CD14-positive monocyte (primary cell): ENCODE measurements around the gene ARID4B. TPM values are rescaled to one million over a fixed set of nuclear protein-coding genes. Genes with fewer than 3 reads are reported as not detected.

Experiments used
- DNase-seq, 3 donors: peaks; one replicate each; pipeline ENCODE4 v3.0.0-alpha.2; 2011 to 2022
- H2AFZ ChIP-seq: 2 replicates; pipeline ENCODE4 v1.6.0; 2012; ENCODE audit warnings: mild to moderate bottlenecking, low read depth, low read length, inconsistent platforms; ENCODE audit not compliant: insufficient read depth, poor library complexity, severe bottlenecking
- H3K27ac ChIP-seq, 2 donors: 1 replicate in 1 of 2; 2 replicates in 1 of 2; pipeline ENCODE4 v1.5.1; 2012 to 2013; ENCODE audit warnings: low read length in 2 of 2, control low read depth in 1 of 2, inconsistent platforms in 1 of 2, low read depth in 1 of 2, mild to moderate bottlenecking in 1 of 2
- H3K27me3 ChIP-seq, 2 donors: one replicate each; pipeline versions ENCODE4 v1.6.0 to v1.6.1; 2011 to 2013; ENCODE audit warnings: low read length in 2 of 2; ENCODE audit not compliant: control insufficient read depth in 2 of 2, insufficient read depth in 2 of 2
- H3K36me3 ChIP-seq, 2 donors: replicated peaks in 1 of 2; 1 replicate in 1 of 2; 2 replicates in 1 of 2; pipeline versions ENCODE4 v1.5.1 to v1.6.1; 2012 to 2013; ENCODE audit warnings: low read length in 2 of 2, control low read depth in 1 of 2, inconsistent platforms in 1 of 2, mild to moderate bottlenecking in 1 of 2; ENCODE audit not compliant: insufficient read depth in 2 of 2, control insufficient read depth in 1 of 2
- H3K4me1 ChIP-seq, 2 donors: 1 replicate in 1 of 2; 2 replicates in 1 of 2; pipeline versions ENCODE4 v1.5.1 to v1.6.1; 2012 to 2013; ENCODE audit warnings: low read length in 2 of 2, control low read depth in 1 of 2, inconsistent platforms in 1 of 2, mild to moderate bottlenecking in 1 of 2, moderate library complexity in 1 of 2; ENCODE audit not compliant: insufficient read depth in 2 of 2, control insufficient read depth in 1 of 2
- H3K4me2 ChIP-seq: replicated peaks from 2 replicates; pipeline ENCODE3; 2012; ENCODE audit warnings: low read length, moderate library complexity, mild to moderate bottlenecking; ENCODE audit not compliant: poor library complexity, severe bottlenecking; ENCODE audit errors: extremely low read depth
- H3K4me3 ChIP-seq, 3 experiments: fragments of 200-600 bp in 1 of 3; sonication (generic) in 1 of 3; replicated peaks in 1 of 3; 1 replicate in 2 of 3; 2 replicates in 1 of 3; pipeline ENCODE4 v1.5.1; 2011 to 2013; ENCODE audit warnings: low read length in 3 of 3, mild to moderate bottlenecking in 3 of 3, control low read depth in 2 of 3, low read depth in 2 of 3, inconsistent platforms in 1 of 3, moderate library complexity in 1 of 3
- H3K79me2 ChIP-seq: 2 replicates; pipeline ENCODE4 v1.6.0; 2012; ENCODE audit warnings: mild to moderate bottlenecking, control low read depth, inconsistent platforms, low read length, moderate library complexity; ENCODE audit not compliant: insufficient read depth
- H3K9ac ChIP-seq: 2 replicates; pipeline ENCODE4 v1.6.0; 2017; ENCODE audit warnings: low read length, mild to moderate bottlenecking; ENCODE audit not compliant: insufficient read depth, poor library complexity, severe bottlenecking
- H3K9me3 ChIP-seq, 2 donors: replicated peaks in 1 of 2; 1 replicate in 1 of 2; 2 replicates in 1 of 2; pipeline versions ENCODE4 v1.5.1 to v1.6.1; 2012 to 2013; ENCODE audit warnings: low read length in 2 of 2, control low read depth in 1 of 2; ENCODE audit not compliant: control insufficient read depth in 1 of 2, insufficient read depth in 1 of 2
- H4K20me1 ChIP-seq: 2 replicates; pipeline ENCODE4 v1.6.0; 2012; ENCODE audit warnings: mild to moderate bottlenecking, low read length, control low read depth, moderate library complexity; ENCODE audit not compliant: insufficient read depth
- H3K27ac Mint-ChIP-seq, 7 donors: one replicate each; pipeline ENCODE4 v1.8.0; 2020; ENCODE audit warnings: mild to moderate bottlenecking in 7 of 7, mixed read lengths in 7 of 7, moderate library complexity in 6 of 7, inconsistent platforms in 2 of 7
- H3K27me3 Mint-ChIP-seq, 3 donors: one replicate each; pipeline ENCODE4 v1.8.0; 2021 to 2022; ENCODE audit warnings: low read depth in 3 of 3, mild to moderate bottlenecking in 3 of 3, mixed read lengths in 3 of 3, moderate library complexity in 3 of 3, inconsistent platforms in 1 of 3
- H3K36me3 Mint-ChIP-seq, 2 donors: one replicate each; pipeline ENCODE4 v1.8.0; 2020; ENCODE audit warnings: mixed read lengths in 2 of 2, inconsistent platforms in 1 of 2, mild to moderate bottlenecking in 1 of 2
- H3K4me1 Mint-ChIP-seq: one replicate; pipeline ENCODE4 v1.8.0; 2020; ENCODE audit warnings: mild to moderate bottlenecking, mixed read lengths
- H3K4me3 Mint-ChIP-seq, 2 donors: one replicate each; pipeline ENCODE4 v1.8.0; 2020; ENCODE audit warnings: mild to moderate bottlenecking in 2 of 2, mixed read lengths in 2 of 2, moderate library complexity in 1 of 2
- H3K9me3 Mint-ChIP-seq, 7 donors: one replicate each; pipeline ENCODE4 v1.8.0; 2020 to 2022; ENCODE audit warnings: mixed read lengths in 7 of 7, mild to moderate bottlenecking in 6 of 7, moderate library complexity in 6 of 7, inconsistent platforms in 2 of 7
- WGBS: methylation state at CpG from one replicate; pipeline ENCODE4 v1.1.5; 2013; ENCODE audit warnings: missing lambda C conversion rate; ENCODE audit not compliant: insufficient coverage; 5-methylcytosine and 5-hydroxymethylcytosine counted together
- intact Hi-C, 2 donors: fragments of 100-400 bp; cut with micrococcal nuclease; formaldehyde crosslinking; loops; one replicate each; pipeline versions ENCODE4 v1.15.0 to v1.15.1; 2023
- polyA plus RNA-seq, 3 donors: library from polyadenylated mRNA; depleted of rRNA in 1 of 3; unstranded in 2 of 3; stranded (reverse) in 1 of 3; fragments of 300-500 nt in 2 of 3; fragments of >200 nt in 1 of 3; fragmentation: Illumina TruSeq in 2 of 3; gene quantifications; 1 replicate in 2 of 3; 2 replicates in 1 of 3; pipeline ENCODE4 v1.2.3, GENCODE V29; 2012 to 2021
- TF ChIP-seq, protein P1 (sequence below): fragments of 200-600 bp; IDR thresholded peaks from one replicate; pipeline ENCODE4 v1.8.0; 2022; ENCODE audit warnings: antibody characterized with exemption, mild to moderate bottlenecking

The ARID4B gene
- polyA plus RNA-seq, 3 donors = 9.3 to 15.4 (median 11.1) TPM

DNA sequence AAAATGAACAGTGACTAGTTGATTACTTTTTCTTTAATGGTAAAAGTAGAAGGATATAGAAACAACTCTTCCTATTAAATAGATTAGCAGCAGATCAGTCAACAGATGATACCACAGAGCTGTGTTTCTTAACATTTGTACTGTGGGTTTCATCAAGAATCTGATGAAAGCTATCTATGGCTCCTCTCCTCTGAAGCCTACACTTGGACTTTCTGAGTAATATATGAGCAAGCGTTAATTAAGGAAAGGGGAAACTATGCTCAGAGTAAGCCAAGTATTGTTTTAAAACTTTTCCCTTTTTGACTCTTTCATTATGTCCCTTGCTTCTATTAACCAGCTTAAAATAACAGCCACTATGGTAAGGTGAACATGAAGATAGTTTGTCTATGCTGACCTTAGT lies 10.8 kb downstream of the ARID4B start:
- Mint-ChIP-seq H3K27ac (peak overlapping the region in 4 of 7 donors; percentile 12 to 51 (median 16)), H3K4me3 (no peak overlapping the region), H3K27me3 (no peaks in the 10 kb centered on the region), H3K9me3 (no peaks in the 10 kb centered on the region), H3K4me1 (peaks cover 22% of the 10 kb centered on the region), H3K36me3 (peaks cover 28 to 43% of the 10 kb centered on the region in 2 donors)
- no CpG with 5 or more reads among the region's 1 CpG for WGBS
- Histone ChIP-seq H2AFZ (no peak overlapping the region), H4K20me1 (peaks cover 100% of the 10 kb centered on the region), H3K9ac (no peak overlapping the region), H3K4me1 (no peaks in the 10 kb centered on the region), H3K4me3 (no peak overlapping the region), H3K36me3 (peaks cover 16 to 43% of the 10 kb centered on the region in 2 donors), H3K4me2 (no peak overlapping the region), H3K27me3 (no peaks in the 10 kb centered on the region), H3K27ac (peak overlapping the region in 1 of 2 donors; percentile 26), H3K9me3 (no peaks in the 10 kb centered on the region), H3K79me2 (peaks cover 100% of the 10 kb centered on the region)
- peak in 1 of 3 donors; percentile 7 for DNase-seq
- TF ChIP-seq, protein P1, sequence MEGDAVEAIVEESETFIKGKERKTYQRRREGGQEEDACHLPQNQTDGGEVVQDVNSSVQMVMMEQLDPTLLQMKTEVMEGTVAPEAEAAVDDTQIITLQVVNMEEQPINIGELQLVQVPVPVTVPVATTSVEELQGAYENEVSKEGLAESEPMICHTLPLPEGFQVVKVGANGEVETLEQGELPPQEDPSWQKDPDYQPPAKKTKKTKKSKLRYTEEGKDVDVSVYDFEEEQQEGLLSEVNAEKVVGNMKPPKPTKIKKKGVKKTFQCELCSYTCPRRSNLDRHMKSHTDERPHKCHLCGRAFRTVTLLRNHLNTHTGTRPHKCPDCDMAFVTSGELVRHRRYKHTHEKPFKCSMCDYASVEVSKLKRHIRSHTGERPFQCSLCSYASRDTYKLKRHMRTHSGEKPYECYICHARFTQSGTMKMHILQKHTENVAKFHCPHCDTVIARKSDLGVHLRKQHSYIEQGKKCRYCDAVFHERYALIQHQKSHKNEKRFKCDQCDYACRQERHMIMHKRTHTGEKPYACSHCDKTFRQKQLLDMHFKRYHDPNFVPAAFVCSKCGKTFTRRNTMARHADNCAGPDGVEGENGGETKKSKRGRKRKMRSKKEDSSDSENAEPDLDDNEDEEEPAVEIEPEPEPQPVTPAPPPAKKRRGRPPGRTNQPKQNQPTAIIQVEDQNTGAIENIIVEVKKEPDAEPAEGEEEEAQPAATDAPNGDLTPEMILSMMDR = no peak
- intact Hi-C loops = no loop called here

DNA sequence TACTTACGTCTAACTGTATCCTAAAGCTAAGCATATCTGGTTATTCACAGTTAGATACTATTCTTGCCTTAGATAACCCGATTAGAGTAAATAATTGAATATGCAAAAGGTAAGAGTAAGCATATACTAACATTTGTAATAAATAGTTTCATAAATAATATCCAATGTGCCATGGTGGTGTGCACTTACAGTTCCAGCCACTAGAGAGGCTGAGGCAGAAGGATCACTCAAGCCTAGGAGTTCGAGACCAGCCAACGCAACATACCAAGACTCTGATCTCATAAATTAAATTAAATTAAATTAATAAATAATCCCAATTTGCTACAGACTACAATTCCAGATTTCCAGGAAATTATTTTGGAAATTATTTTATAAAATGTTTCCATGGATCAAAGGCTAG lies 12.2 kb downstream of the ARID4B start:
- no peak overlapping the region for H3K27ac Mint-ChIP-seq
- H3K4me1 Mint-ChIP-seq = peaks cover 16% of the 10 kb centered on the region

More for the DNA sequence above, 12.2 kb downstream of the ARID4B start:
- TF ChIP-seq, protein P1 = no peak
- Histone ChIP-seq H3K79me2 (peaks cover 99% of the 10 kb centered on the region), H2AFZ (no peak overlapping the region), H3K27me3 (no peaks in the 10 kb centered on the region), H3K27ac (no peak overlapping the region), H4K20me1 (peaks cover 100% of the 10 kb centered on the region), H3K4me2 (no peak overlapping the region), H3K9me3 (no peaks in the 10 kb centered on the region), H3K36me3 (peaks cover 11 to 39% of the 10 kb centered on the region in 2 donors), H3K4me3 (no peak overlapping the region), H3K9ac (no peak overlapping the region), H3K4me1 (no peaks in the 10 kb centered on the region)
- H3K9me3 Mint-ChIP-seq = no peaks in the 10 kb centered on the region
- H3K36me3 Mint-ChIP-seq = peaks cover 19 to 42% of the 10 kb centered on the region in 2 donors
- no peak overlapping the region for H3K4me3 Mint-ChIP-seq
- no peaks in the 10 kb centered on the region for H3K27me3 Mint-ChIP-seq
- no CpG with 5 or more reads among the region's 4 CpGs for WGBS
- no peak for DNase-seq
- intact Hi-C loops = no loop called here
